ENCODE data around the gene KLF5.

DNA sequence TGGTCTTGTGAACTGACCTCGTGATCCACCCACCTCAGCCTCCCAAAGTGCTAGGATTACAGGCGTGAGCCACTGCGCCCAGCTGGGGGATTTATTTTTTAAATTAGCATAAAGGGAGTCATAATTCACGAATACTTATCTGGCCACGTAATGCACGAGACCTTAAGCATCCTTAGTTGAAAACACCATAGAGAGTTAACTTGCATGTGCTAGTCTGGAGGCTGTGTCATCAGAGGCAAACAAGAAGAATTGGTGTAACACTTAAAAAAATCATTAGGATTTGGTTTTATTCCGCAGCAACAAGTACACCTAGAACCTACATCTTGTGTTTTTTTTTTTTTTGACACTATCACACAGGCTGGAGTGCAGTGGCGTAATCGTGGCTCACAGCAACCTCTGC, 19.1 kb downstream of the KLF5 start:
- TF ChIP-seq, protein P1, sequence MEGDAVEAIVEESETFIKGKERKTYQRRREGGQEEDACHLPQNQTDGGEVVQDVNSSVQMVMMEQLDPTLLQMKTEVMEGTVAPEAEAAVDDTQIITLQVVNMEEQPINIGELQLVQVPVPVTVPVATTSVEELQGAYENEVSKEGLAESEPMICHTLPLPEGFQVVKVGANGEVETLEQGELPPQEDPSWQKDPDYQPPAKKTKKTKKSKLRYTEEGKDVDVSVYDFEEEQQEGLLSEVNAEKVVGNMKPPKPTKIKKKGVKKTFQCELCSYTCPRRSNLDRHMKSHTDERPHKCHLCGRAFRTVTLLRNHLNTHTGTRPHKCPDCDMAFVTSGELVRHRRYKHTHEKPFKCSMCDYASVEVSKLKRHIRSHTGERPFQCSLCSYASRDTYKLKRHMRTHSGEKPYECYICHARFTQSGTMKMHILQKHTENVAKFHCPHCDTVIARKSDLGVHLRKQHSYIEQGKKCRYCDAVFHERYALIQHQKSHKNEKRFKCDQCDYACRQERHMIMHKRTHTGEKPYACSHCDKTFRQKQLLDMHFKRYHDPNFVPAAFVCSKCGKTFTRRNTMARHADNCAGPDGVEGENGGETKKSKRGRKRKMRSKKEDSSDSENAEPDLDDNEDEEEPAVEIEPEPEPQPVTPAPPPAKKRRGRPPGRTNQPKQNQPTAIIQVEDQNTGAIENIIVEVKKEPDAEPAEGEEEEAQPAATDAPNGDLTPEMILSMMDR (conservative IDR thresholded peaks at IDR 0.05; ENCODE audit: low read depth, low read length), result no peak
- TF ChIP-seq CHD1 (IDR thresholded peaks at IDR 0.05; ENCODE audit: low read depth, low read length), result no peak
- no peak for TF ChIP-seq CEBPB (IDR thresholded peaks at IDR 0.05; ENCODE audit: low read depth, low read length)
- TF ChIP-seq, protein P2, sequence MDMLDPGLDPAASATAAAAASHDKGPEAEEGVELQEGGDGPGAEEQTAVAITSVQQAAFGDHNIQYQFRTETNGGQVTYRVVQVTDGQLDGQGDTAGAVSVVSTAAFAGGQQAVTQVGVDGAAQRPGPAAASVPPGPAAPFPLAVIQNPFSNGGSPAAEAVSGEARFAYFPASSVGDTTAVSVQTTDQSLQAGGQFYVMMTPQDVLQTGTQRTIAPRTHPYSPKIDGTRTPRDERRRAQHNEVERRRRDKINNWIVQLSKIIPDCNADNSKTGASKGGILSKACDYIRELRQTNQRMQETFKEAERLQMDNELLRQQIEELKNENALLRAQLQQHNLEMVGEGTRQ (IDR thresholded peaks at IDR 0.05; ENCODE audit: low read depth, low read length), result no peak
- no peak for TF ChIP-seq POLR2A (IDR thresholded peaks at IDR 0.05; ENCODE audit: low read depth, low read length)
